ENCODE measurements around the gene CLBA1.

CLBA1 gene

GRCh38 chr14:104975481-104976197 lies 9.9 kb upstream of the CLBA1 start:
- no peaks in the 10 kb centered on the region for H3K36me3 ChIP-seq (ENCODE audit: control insufficient read depth, insufficient read depth, low read length)
- no peak overlapping the region for H3K4me3 ChIP-seq (replicated peaks; ENCODE audit: low read depth, low read length)
- DNase-seq (ENCODE audit: extremely low read depth, insufficient read length): no peak
- peaks cover 1% of the 10 kb centered on the region; the same call in 1 of the 2 replicates for H3K27me3 ChIP-seq (replicated peaks; ENCODE audit: control insufficient read depth, insufficient read depth, low read length)
- TF ChIP-seq CTCF (IDR thresholded peaks at IDR 0.05; ENCODE audit: insufficient read depth, low read length, poor library complexity, severe bottlenecking): peak; percentile 43

- no peaks in the 10 kb centered on the region for H3K36me3 ChIP-seq (ENCODE audit: control insufficient read depth, insufficient read depth, low read length)
- H3K27me3 ChIP-seq (replicated peaks; ENCODE audit: control insufficient read depth, insufficient read depth, low read length): peaks cover 1% of the 10 kb centered on the region; the same call in 1 of the 2 replicates
- no peak overlapping the region for H3K4me3 ChIP-seq (replicated peaks; ENCODE audit: low read depth, low read length)
- DNase-seq (ENCODE audit: extremely low read depth, insufficient read length): peak; percentile 81
- TF ChIP-seq CTCF (IDR thresholded peaks at IDR 0.05; ENCODE audit: insufficient read depth, low read length, poor library complexity, severe bottlenecking): peak; percentile 94
Observed at GRCh38 chr14:104976198-104977007, 9.2 kb upstream of the CLBA1 start.

DNA sequence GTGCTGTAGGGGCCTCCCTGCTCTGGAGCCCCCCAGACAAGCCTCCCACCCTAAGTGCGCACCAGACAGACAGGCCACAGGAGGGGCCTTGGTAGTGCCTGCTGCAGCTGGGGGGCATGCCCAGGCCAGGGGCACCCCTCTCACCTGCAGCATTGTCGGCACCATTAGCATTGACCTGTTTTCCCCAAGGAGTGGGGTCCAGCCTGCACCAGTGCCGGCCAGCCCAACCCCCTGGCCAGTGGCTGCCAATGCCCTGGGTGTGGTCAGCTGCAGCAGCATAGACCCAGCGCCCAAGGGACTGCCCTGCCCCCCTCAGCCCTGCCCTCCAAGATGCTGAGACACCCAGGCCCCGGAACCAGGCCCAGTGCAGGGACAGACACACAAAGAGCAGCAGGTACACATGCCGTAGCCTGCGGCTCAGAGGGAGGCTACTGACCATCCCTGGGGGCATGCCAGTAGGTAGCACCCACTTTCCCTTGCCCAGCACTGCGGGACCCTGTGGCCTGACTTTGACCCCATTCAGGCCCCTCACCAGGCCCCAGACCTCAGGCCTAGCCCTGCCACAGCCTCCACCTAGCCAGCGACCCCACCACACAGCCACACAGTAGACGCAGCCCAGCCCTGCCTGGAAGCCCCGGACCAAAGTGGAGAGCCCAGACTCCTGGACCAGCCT lies 8.4 kb upstream of the CLBA1 start:
- no peak for DNase-seq (ENCODE audit: extremely low read depth, insufficient read length)

DNA sequence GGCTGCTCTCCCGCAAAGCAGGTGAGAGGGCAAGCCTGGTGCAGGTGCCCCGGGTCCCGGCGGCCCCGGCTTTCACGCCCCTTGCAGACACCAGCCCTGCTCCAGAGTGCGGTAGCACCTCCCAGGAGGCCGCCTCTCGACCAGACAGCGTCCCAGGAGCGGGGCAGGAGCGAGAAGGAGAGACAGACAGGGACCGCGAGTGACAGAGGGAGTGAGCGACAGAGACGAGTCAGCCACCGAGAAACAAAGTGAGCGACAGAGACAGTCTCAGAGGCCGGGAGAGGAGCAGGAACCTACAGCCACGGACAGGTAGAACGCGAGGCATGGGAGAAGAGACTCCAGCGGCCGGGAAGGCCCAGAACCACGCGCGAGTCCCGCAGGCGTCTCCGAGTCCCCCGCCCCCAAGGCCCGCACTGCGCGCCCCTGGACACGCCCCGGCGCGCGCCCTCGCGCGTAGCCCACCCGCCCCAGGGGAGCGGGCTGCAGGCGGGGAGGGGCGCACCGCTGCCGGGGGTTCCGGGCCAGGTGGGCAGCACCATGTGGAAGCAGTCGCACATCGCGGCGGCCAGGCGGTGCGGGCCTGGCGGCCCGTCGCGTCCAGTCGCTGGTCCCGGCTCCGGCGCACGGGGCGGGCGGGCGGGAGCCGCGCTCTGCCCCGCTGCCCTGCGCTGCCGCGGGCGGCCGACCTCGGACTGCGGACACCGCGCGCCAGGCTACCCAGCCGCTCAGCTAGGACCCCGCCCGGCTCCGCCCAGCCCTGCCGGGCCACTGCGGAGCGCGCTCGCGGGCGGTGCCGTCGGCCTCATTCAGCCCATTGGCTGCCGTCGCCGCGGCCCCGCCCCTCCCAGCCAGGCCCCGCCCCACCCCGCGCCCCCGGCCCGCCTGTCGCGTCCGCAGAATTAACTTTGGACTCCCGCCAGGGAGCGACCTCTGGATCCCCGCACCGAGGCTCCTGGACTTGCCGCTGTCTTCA lies 7.6 kb upstream of the CLBA1 start, which contains the start of gene AHNAK2:
AHNAK2 (minus strand) TSS at position 694 of the 973 bp plus-strand sequence; CDS start at position 557, 137 bp downstream.
- H3K4me3 ChIP-seq (replicated peaks; ENCODE audit: low read depth, low read length): 0 out of 2 replicates have a peak within 1 kb of the TSS, but pooled peaks have one; percentile 11
- peak; percentile 66 for DNase-seq (ENCODE audit: extremely low read depth, insufficient read length)
- H3K27me3 ChIP-seq (replicated peaks; ENCODE audit: control insufficient read depth, insufficient read depth, low read length): peaks cover 1% of the 10 kb centered on the region; the same call in 1 of the 2 replicates
- H3K36me3 ChIP-seq (ENCODE audit: control insufficient read depth, insufficient read depth, low read length): no peaks in the 10 kb centered on the region
- TF ChIP-seq CTCF (IDR thresholded peaks at IDR 0.05; ENCODE audit: insufficient read depth, low read length, poor library complexity, severe bottlenecking): no peak

More for the DNA sequence above, 8.4 kb upstream of the CLBA1 start:
- no peak for TF ChIP-seq CTCF (IDR thresholded peaks at IDR 0.05; ENCODE audit: insufficient read depth, low read length, poor library complexity, severe bottlenecking)
- H3K36me3 ChIP-seq (ENCODE audit: control insufficient read depth, insufficient read depth, low read length): no peaks in the 10 kb centered on the region
- H3K4me3 ChIP-seq (replicated peaks; ENCODE audit: low read depth, low read length): no peak overlapping the region
- H3K27me3 ChIP-seq (replicated peaks; ENCODE audit: control insufficient read depth, insufficient read depth, low read length): peaks cover 1% of the 10 kb centered on the region; the same call in 1 of the 2 replicates
